OCI-LY1 (cell line): ENCODE measurements around the gene DNMT1.

Source experiments
- CTCF ChIP-seq: fragments of 200-600 bp; sonication (generic), shearing (Covaris generic); IDR thresholded peaks from 2 replicates; pipeline ENCODE4 v1.5.1; 2017; ENCODE audit warnings: mild to moderate bottlenecking, antibody characterized with exemption, low read length, moderate library complexity, mixed read lengths
- EZH2 ChIP-seq: fragments of 200-600 bp; sonication (generic), shearing (Covaris generic); IDR thresholded peaks from 2 replicates; pipeline ENCODE4 v1.8.0; 2017; ENCODE audit warnings: borderline replicate concordance, mixed run types, mild to moderate bottlenecking, antibody characterized with exemption, low read length, moderate library complexity, mixed read lengths

GRCh38 chr19:10137751-10138682 lies 56.7 kb downstream of the DNMT1 start:
- TF ChIP-seq CTCF (no peak), EZH2 (no peak)
